HEK293 (cell line): ENCODE measurements around the gene NDUFV2.

ENCODE experiments used
- GLIS2 ChIP-seq: fragments of 450-650 bp; formaldehyde crosslinking; IDR thresholded peaks from 2 replicates; pipeline ENCODE4 v1.5.1; 2016; ENCODE audit warnings: missing biosample characterization, missing genetic modification characterization
- HOXC10 ChIP-seq: sonication (generic); formaldehyde crosslinking; IDR thresholded peaks from 2 replicates; pipeline ENCODE4 v1.8.1; 2023; ENCODE audit warnings: mild to moderate bottlenecking, missing genetic modification reagents
- KLF8 ChIP-seq: fragments of 450-650 bp; formaldehyde crosslinking; IDR thresholded peaks from 2 replicates; pipeline ENCODE4 v1.5.1; 2016; ENCODE audit warnings: missing biosample characterization, missing genetic modification characterization
- MEIS1 ChIP-seq: sonication (generic); formaldehyde crosslinking; IDR thresholded peaks from 2 replicates; pipeline ENCODE4 v1.8.1; 2022; ENCODE audit warnings: missing genetic modification reagents, mild to moderate bottlenecking, borderline replicate concordance
- MZF1 ChIP-seq: fragments of 450-650 bp; formaldehyde crosslinking; IDR thresholded peaks from 2 replicates; pipeline ENCODE4 v1.5.1; 2017; ENCODE audit warnings: missing biosample characterization, missing genetic modification characterization, borderline replicate concordance
- SP2 ChIP-seq: fragments of 450-650 bp; formaldehyde crosslinking; IDR thresholded peaks from 2 replicates; pipeline ENCODE4 v1.5.1; 2016; ENCODE audit warnings: missing biosample characterization, missing genetic modification characterization
- ZEB2 ChIP-seq: fragments of 450-650 bp; formaldehyde crosslinking; IDR thresholded peaks from 2 replicates; pipeline ENCODE4 v1.5.1; 2016; ENCODE audit warnings: missing biosample characterization, missing genetic modification characterization
- ZFP37 ChIP-seq: fragments of 450-650 bp; formaldehyde crosslinking; IDR thresholded peaks from 2 replicates; pipeline ENCODE4 v1.5.1; 2016; ENCODE audit warnings: missing biosample characterization, missing genetic modification characterization
- ZNF10 ChIP-seq: fragments of 450-650 bp; formaldehyde crosslinking; IDR thresholded peaks from 2 replicates; pipeline ENCODE4 v1.5.1; 2017; ENCODE audit warnings: missing biosample characterization, missing genetic modification characterization
- ZNF133 ChIP-seq: fragments of 450-650 bp; formaldehyde crosslinking; IDR thresholded peaks from 2 replicates; pipeline ENCODE4 v1.5.1; 2016; ENCODE audit warnings: missing biosample characterization, missing genetic modification characterization
- ZNF248 ChIP-seq: fragments of 450-650 bp; formaldehyde crosslinking; IDR thresholded peaks from 2 replicates; pipeline ENCODE4 v1.5.1; 2017; ENCODE audit warnings: missing biosample characterization, missing genetic modification characterization
- ZNF391 ChIP-seq: fragments of 450-650 bp; formaldehyde crosslinking; IDR thresholded peaks from 2 replicates; pipeline ENCODE4 v1.5.1; 2016; ENCODE audit warnings: low read depth, missing biosample characterization, missing genetic modification characterization, borderline replicate concordance
- ZNF394 ChIP-seq: fragments of 450-650 bp; formaldehyde crosslinking; IDR thresholded peaks from 2 replicates; pipeline ENCODE4 v1.5.1; 2016; ENCODE audit warnings: missing biosample characterization, missing genetic modification characterization, mild to moderate bottlenecking, moderate library complexity, borderline replicate concordance
- ZNF433 ChIP-seq: fragments of 450-650 bp; formaldehyde crosslinking; IDR thresholded peaks from 2 replicates; pipeline ENCODE4 v1.5.1; 2016; ENCODE audit warnings: missing biosample characterization, missing genetic modification characterization, low read depth
- ZNF510 ChIP-seq: fragments of 450-650 bp; formaldehyde crosslinking; IDR thresholded peaks from 2 replicates; pipeline ENCODE4 v1.5.1; 2018; ENCODE audit warnings: mild to moderate bottlenecking, missing genetic modification characterization, missing biosample characterization; ENCODE audit not compliant: insufficient replicate concordance
- ZNF571 ChIP-seq: fragments of 450-650 bp; formaldehyde crosslinking; IDR thresholded peaks from 2 replicates; pipeline ENCODE4 v1.5.0; 2017; ENCODE audit warnings: missing biosample characterization, missing genetic modification characterization
- ZNF658 ChIP-seq: fragments of 450-650 bp; formaldehyde crosslinking; IDR thresholded peaks from 2 replicates; pipeline ENCODE4; 2016; ENCODE audit warnings: missing biosample characterization, missing genetic modification characterization
- ZNF660 ChIP-seq: fragments of 450-650 bp; IDR thresholded peaks from 2 replicates; pipeline ENCODE4 v1.5.1; 2018; ENCODE audit warnings: missing biosample characterization, mild to moderate bottlenecking, missing genetic modification characterization
- ZNF76 ChIP-seq: fragments of 450-650 bp; formaldehyde crosslinking; IDR thresholded peaks from 2 replicates; pipeline ENCODE4; 2016; ENCODE audit warnings: low read depth, missing biosample characterization, missing genetic modification characterization, borderline replicate concordance
- ZNF792 ChIP-seq: fragments of 450-650 bp; formaldehyde crosslinking; IDR thresholded peaks from 2 replicates; pipeline ENCODE4 v1.5.1; 2016; ENCODE audit warnings: missing biosample characterization, missing genetic modification characterization
- ZNF843 ChIP-seq: fragments of 450-650 bp; formaldehyde crosslinking; IDR thresholded peaks from 2 replicates; pipeline ENCODE4 v1.5.1; 2016; ENCODE audit warnings: missing biosample characterization, missing genetic modification characterization
- TF ChIP-seq, protein P1 (sequence below): fragments of 450-650 bp; formaldehyde crosslinking; IDR thresholded peaks from 2 replicates; pipeline ENCODE4 v1.5.1; 2016; ENCODE audit warnings: missing biosample characterization, missing genetic modification characterization
- TF ChIP-seq, protein P2 (sequence below): fragments of 450-650 bp; IDR thresholded peaks from 2 replicates; pipeline ENCODE4 v1.5.1; 2018; ENCODE audit warnings: missing biosample characterization, mild to moderate bottlenecking, missing genetic modification characterization
- TF ChIP-seq, protein P3 (sequence below): sonication (generic); formaldehyde crosslinking; IDR thresholded peaks from 2 replicates; pipeline ENCODE4 v1.8.1; 2022; ENCODE audit warnings: mild to moderate bottlenecking, moderate library complexity, missing genetic modification reagents
- TF ChIP-seq, protein P4 (sequence below): fragments of 450-650 bp; formaldehyde crosslinking; IDR thresholded peaks from 2 replicates; pipeline ENCODE4 v1.5.1; 2016; ENCODE audit warnings: missing biosample characterization, missing genetic modification characterization
- TF ChIP-seq, protein P5 (sequence below): fragments of 450-650 bp; formaldehyde crosslinking; IDR thresholded peaks from 2 replicates; pipeline ENCODE4 v1.5.1; 2016; ENCODE audit warnings: missing biosample characterization, missing genetic modification characterization

NDUFV2 gene

DNA sequence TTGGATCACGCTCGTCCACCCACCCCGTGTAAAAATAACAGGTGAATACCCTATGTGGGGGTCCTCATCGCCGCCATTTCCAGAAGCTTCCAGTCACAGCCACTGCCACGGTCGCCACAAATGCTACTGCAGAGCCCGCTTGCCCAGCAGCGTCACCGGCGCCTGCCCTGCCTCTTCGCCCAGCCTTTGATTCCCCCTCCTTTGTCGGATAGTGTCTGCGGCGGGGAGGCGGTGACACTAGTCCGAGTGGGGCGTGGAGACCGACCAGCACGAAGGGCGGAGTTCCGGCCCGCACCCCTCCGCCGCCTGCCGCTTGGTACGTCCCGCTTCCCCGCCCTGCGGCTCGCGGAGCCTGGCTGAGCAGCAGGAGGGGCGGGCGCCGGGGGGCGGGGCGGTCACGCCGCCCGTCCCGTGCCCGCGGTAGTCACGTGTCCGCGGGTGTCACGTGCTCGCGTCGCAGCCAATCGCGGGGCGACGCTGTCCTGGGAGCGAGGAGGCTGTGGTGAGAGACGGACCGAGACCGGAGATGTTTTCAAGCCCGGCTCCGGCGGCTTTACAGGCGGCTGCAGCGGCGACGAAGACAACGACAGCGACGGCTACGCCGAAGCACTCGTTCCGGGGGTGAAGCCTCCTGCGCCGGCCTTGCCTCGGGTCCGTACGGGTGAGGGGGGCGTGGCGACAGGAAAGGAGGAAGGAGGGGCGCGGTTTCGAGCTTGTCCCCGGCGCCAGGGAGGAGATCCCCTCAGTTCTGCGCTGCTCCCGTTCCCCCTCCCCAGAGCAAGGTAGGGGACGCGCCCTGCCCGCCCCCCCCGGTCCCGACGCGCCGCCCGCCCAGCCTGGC lies 34.0 kb downstream of the NDUFV2 start, which contains the start of gene ANKRD12 (continued):
- TF ChIP-seq ZNF433 (tag by site-specific recombination): no peak
- TF ChIP-seq, protein P1, sequence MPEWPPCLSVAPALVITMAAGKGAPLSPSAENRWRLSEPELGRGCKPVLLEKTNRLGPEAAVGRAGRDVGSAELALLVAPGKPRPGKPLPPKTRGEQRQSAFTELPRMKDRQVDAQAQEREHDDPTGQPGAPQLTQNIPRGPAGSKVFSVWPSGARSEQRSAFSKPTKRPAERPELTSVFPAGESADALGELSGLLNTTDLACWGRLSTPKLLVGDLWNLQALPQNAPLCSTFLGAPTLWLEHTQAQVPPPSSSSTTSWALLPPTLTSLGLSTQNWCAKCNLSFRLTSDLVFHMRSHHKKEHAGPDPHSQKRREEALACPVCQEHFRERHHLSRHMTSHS (tag by site-specific recombination): no peak
- TF ChIP-seq ZNF843: peak; percentile 55; the same call in 1 of the 2 replicates
- TF ChIP-seq ZNF510 (tag by site-specific recombination): no peak
- TF ChIP-seq ZNF391 (tag by site-specific recombination): peak; percentile 77
- no peak; the same call in 1 of the 2 replicates for TF ChIP-seq ZFP37 (tag by site-specific recombination)
- peak; percentile 85 for TF ChIP-seq GLIS2 (tag by site-specific recombination)
- TF ChIP-seq, protein P2, sequence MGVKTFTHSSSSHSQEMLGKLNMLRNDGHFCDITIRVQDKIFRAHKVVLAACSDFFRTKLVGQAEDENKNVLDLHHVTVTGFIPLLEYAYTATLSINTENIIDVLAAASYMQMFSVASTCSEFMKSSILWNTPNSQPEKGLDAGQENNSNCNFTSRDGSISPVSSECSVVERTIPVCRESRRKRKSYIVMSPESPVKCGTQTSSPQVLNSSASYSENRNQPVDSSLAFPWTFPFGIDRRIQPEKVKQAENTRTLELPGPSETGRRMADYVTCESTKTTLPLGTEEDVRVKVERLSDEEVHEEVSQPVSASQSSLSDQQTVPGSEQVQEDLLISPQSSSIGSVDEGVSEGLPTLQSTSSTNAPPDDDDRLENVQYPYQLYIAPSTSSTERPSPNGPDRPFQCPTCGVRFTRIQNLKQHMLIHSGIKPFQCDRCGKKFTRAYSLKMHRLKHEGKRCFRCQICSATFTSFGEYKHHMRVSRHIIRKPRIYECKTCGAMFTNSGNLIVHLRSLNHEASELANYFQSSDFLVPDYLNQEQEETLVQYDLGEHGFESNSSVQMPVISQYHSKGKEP: no peak
- peak; percentile 60; the same call in 1 of the 2 replicates for TF ChIP-seq ZNF792 (tag by site-specific recombination)
- peak; percentile 70 for TF ChIP-seq KLF8 (tag by site-specific recombination)
- no peak for TF ChIP-seq MEIS1
- peak; percentile 27; the same call in 1 of the 2 replicates for TF ChIP-seq ZNF76 (tag by site-specific recombination)
- peak; percentile 50; the same call in 1 of the 2 replicates for TF ChIP-seq ZNF10 (tag by site-specific recombination)
- TF ChIP-seq ZEB2 (tag by site-specific recombination): peak; percentile 86; the same call in 1 of the 2 replicates
- TF ChIP-seq, protein P3, sequence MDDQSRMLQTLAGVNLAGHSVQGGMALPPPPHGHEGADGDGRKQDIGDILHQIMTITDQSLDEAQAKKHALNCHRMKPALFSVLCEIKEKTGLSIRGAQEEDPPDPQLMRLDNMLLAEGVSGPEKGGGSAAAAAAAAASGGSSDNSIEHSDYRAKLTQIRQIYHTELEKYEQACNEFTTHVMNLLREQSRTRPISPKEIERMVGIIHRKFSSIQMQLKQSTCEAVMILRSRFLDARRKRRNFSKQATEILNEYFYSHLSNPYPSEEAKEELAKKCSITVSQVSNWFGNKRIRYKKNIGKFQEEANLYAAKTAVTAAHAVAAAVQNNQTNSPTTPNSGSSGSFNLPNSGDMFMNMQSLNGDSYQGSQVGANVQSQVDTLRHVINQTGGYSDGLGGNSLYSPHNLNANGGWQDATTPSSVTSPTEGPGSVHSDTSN (CRISPR knock-in tag): 0 out of 2 replicates have a peak, but pooled peaks have one; percentile 26
- TF ChIP-seq ZNF658 (tag by site-specific recombination): no peak
- TF ChIP-seq, protein P4, sequence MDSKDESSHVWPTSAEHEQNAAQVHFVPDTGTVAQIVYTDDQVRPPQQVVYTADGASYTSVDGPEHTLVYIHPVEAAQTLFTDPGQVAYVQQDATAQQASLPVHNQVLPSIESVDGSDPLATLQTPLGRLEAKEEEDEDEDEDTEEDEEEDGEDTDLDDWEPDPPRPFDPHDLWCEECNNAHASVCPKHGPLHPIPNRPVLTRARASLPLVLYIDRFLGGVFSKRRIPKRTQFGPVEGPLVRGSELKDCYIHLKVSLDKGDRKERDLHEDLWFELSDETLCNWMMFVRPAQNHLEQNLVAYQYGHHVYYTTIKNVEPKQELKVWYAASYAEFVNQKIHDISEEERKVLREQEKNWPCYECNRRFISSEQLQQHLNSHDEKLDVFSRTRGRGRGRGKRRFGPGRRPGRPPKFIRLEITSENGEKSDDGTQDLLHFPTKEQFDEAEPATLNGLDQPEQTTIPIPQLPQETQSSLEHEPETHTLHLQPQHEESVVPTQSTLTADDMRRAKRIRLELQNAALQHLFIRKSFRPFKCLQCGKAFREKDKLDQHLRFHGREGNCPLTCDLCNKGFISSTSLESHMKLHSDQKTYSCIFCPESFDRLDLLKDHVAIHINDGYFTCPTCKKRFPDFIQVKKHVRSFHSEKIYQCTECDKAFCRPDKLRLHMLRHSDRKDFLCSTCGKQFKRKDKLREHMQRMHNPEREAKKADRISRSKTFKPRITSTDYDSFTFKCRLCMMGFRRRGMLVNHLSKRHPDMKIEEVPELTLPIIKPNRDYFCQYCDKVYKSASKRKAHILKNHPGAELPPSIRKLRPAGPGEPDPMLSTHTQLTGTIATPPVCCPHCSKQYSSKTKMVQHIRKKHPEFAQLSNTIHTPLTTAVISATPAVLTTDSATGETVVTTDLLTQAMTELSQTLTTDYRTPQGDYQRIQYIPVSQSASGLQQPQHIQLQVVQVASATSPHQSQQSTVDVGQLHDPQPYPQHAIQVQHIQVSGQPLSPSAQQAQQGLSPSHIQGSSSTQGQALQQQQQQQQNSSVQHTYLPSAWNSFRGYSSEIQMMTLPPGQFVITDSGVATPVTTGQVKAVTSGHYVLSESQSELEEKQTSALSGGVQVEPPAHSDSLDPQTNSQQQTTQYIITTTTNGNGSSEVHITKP (tag by site-specific recombination): peak; percentile 99
- TF ChIP-seq MZF1 (tag by site-specific recombination): 0 out of 2 replicates have a peak, but pooled peaks have one; percentile 54
- TF ChIP-seq ZNF133 (tag by site-specific recombination): peak; percentile 79; the same call in 1 of the 2 replicates
- TF ChIP-seq ZNF394 (tag by site-specific recombination): 0 out of 2 replicates have a peak, but pooled peaks have one; percentile 38
- peak; percentile 69 for TF ChIP-seq SP2 (tag by site-specific recombination)
- peak; percentile 76; the same call in 1 of the 2 replicates for TF ChIP-seq ZNF660 (tag by site-specific recombination)
- no peak for TF ChIP-seq ZNF248 (tag by site-specific recombination)
- peak; percentile 19; the same call in 1 of the 2 replicates for TF ChIP-seq HOXC10
- TF ChIP-seq, protein P5, sequence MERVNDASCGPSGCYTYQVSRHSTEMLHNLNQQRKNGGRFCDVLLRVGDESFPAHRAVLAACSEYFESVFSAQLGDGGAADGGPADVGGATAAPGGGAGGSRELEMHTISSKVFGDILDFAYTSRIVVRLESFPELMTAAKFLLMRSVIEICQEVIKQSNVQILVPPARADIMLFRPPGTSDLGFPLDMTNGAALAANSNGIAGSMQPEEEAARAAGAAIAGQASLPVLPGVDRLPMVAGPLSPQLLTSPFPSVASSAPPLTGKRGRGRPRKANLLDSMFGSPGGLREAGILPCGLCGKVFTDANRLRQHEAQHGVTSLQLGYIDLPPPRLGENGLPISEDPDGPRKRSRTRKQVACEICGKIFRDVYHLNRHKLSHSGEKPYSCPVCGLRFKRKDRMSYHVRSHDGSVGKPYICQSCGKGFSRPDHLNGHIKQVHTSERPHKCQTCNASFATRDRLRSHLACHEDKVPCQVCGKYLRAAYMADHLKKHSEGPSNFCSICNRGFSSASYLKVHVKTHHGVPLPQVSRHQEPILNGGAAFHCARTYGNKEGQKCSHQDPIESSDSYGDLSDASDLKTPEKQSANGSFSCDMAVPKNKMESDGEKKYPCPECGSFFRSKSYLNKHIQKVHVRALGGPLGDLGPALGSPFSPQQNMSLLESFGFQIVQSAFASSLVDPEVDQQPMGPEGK (tag by site-specific recombination): peak; percentile 54; the same call in 1 of the 2 replicates
- no peak for TF ChIP-seq ZNF571
